GM23338 (cell line): ENCODE results near the gene KIAA1328. TPM values are rescaled to one million over a fixed set of nuclear protein-coding genes. Genes with fewer than 3 reads are reported as not detected.

Experiments
- ATAC-seq: fragments of 200-7000 bp; cut with Tn5 transposase; 3 replicates; pipeline ENCODE4 v1.9.1; 2020
- DNase-seq: peaks from one replicate; pipeline ENCODE4 v3.0.0-alpha.2; 2015; ENCODE audit warnings: low spot score
- H2AFZ ChIP-seq: fragments of 200-600 bp; sonication (generic); 2 replicates; pipeline ENCODE4 v1.8.0; 2016; ENCODE audit warnings: antibody characterized with exemption, mild to moderate bottlenecking, moderate library complexity
- H3F3A ChIP-seq: fragments of 200-600 bp; sonication (generic); replicated peaks from 2 replicates; pipeline ENCODE4 v1.8.0; 2017; ENCODE audit warnings: antibody characterized with exemption, mixed run types, low read depth
- H3K27ac ChIP-seq: fragments of 200-600 bp; sonication (generic); 2 replicates; pipeline ENCODE4 v1.6.1; 2016; ENCODE audit warnings: low read depth
- H3K27me3 ChIP-seq: fragments of 200-600 bp; sonication (generic); 2 replicates; pipeline ENCODE4 v1.8.0; 2016; ENCODE audit warnings: mild to moderate bottlenecking, mixed run types, moderate library complexity; ENCODE audit not compliant: insufficient read depth
- H3K36me3 ChIP-seq: fragments of 200-600 bp; sonication (generic); 2 replicates; pipeline ENCODE4 v1.8.0; 2016; ENCODE audit warnings: mild to moderate bottlenecking; ENCODE audit not compliant: insufficient read depth
- H3K4me1 ChIP-seq: fragments of 200-600 bp; sonication (generic); 2 replicates; pipeline ENCODE4 v1.8.0; 2016; ENCODE audit warnings: mild to moderate bottlenecking, moderate library complexity; ENCODE audit not compliant: insufficient read depth
- H3K4me2 ChIP-seq: fragments of 200-600 bp; sonication (generic); 2 replicates; pipeline ENCODE4 v1.7.1; 2017; ENCODE audit warnings: mixed run types
- H3K4me3 ChIP-seq: fragments of 200-600 bp; sonication (generic); 2 replicates; pipeline ENCODE4 v1.6.1; 2016; ENCODE audit warnings: mixed run types
- H3K79me2 ChIP-seq: fragments of 200-600 bp; sonication (generic); replicated peaks from 2 replicates; pipeline ENCODE4 v1.8.0; 2017; ENCODE audit warnings: mild to moderate bottlenecking; ENCODE audit not compliant: insufficient read depth
- H3K9me2 ChIP-seq: fragments of 200-600 bp; sonication (generic); 2 replicates; pipeline ENCODE4 v1.8.0; 2017; ENCODE audit not compliant: insufficient read depth
- H4K20me1 ChIP-seq: fragments of 200-600 bp; sonication (generic); replicated peaks from 2 replicates; pipeline ENCODE4 v1.8.0; 2017; ENCODE audit warnings: mild to moderate bottlenecking; ENCODE audit not compliant: insufficient read depth
- H3K27ac Mint-ChIP-seq: 2 replicates; pipeline ENCODE4 v1.8.0; 2020; ENCODE audit warnings: inconsistent platforms, mild to moderate bottlenecking, moderate library complexity, mixed read lengths
- H3K27me3 Mint-ChIP-seq: 3 replicates; pipeline ENCODE4 v1.8.0; 2022; ENCODE audit warnings: low read depth, mild to moderate bottlenecking, moderate library complexity, mixed read lengths, inconsistent platforms; ENCODE audit not compliant: insufficient read depth, poor library complexity
- H3K36me3 Mint-ChIP-seq: 3 replicates; pipeline ENCODE4 v1.8.0; 2021; ENCODE audit warnings: low read depth, mild to moderate bottlenecking, inconsistent platforms, moderate library complexity, mixed read lengths
- H3K4me1 Mint-ChIP-seq: 3 replicates; pipeline ENCODE4 v1.8.0; 2020; ENCODE audit warnings: mild to moderate bottlenecking, inconsistent platforms, mixed read lengths
- H3K4me3 Mint-ChIP-seq: 3 replicates; pipeline ENCODE4 v1.8.0; 2021; ENCODE audit warnings: moderate library complexity, mild to moderate bottlenecking, inconsistent platforms, mixed read lengths
- H3K9me3 Mint-ChIP-seq: 3 replicates; pipeline ENCODE4 v1.8.0; 2020; ENCODE audit warnings: moderate library complexity, mild to moderate bottlenecking, inconsistent platforms, mixed read lengths
- CREB1 ChIP-seq: fragments of 250-450 bp; sonication (Bioruptor Pico); IDR thresholded peaks from 2 replicates; pipeline ENCODE4 v1.5.0; 2020; ENCODE audit warnings: low read depth, mild to moderate bottlenecking, moderate library complexity
- CTCF ChIP-seq, 2 experiments: fragments of 200-600 bp in 1 of 2; sonication (generic) in 1 of 2; conservative IDR thresholded peaks; 2 replicates each; pipeline versions ENCODE4 v1.5.1 to v1.6.1; 2016 to 2017; ENCODE audit warnings: antibody characterized with exemption in 2 of 2, low read depth in 2 of 2, mild to moderate bottlenecking in 2 of 2, moderate library complexity in 1 of 2
- ETS1 ChIP-seq: IDR thresholded peaks from 2 replicates; pipeline ENCODE4 v1.6.1; 2016; ENCODE audit warnings: antibody characterized with exemption
- EZH2 ChIP-seq: fragments of 200-600 bp; sonication (generic); IDR thresholded peaks from one replicate; pipeline ENCODE4 v1.8.0; 2017; ENCODE audit warnings: antibody characterized with exemption, mild to moderate bottlenecking, low read depth; ENCODE audit not compliant: unreplicated experiment
- EZH2phosphoT487 ChIP-seq: fragments of 200-600 bp; sonication (generic); IDR thresholded peaks from one replicate; pipeline ENCODE4 v1.8.1; 2018; ENCODE audit warnings: antibody characterized with exemption; ENCODE audit not compliant: unreplicated experiment
- JUNB ChIP-seq: IDR thresholded peaks from one replicate; pipeline ENCODE4 v1.6.1; 2016; ENCODE audit warnings: antibody characterized with exemption; ENCODE audit not compliant: unreplicated experiment
- NANOG ChIP-seq: IDR thresholded peaks from 2 replicates; pipeline ENCODE4 v1.6.1; 2016; ENCODE audit warnings: antibody characterized with exemption, borderline replicate concordance
- POLR2AphosphoS5 ChIP-seq: IDR thresholded peaks from 2 replicates; pipeline ENCODE4 v1.6.1; 2016; ENCODE audit warnings: antibody characterized with exemption, low read depth
- REST ChIP-seq: IDR thresholded peaks from one replicate; pipeline ENCODE4 v1.6.1; 2018; ENCODE audit warnings: antibody characterized with exemption; ENCODE audit not compliant: unreplicated experiment
- STAT1 ChIP-seq: IDR thresholded peaks from one replicate; pipeline ENCODE4 v1.6.1; 2016; ENCODE audit warnings: antibody characterized with exemption; ENCODE audit not compliant: unreplicated experiment
- ZNF114 ChIP-seq: fragments of 250-450 bp; sonication (Bioruptor Pico); IDR thresholded peaks from 2 replicates; pipeline ENCODE4 v1.5.0; 2020; ENCODE audit warnings: mild to moderate bottlenecking, moderate library complexity
- ZNF331 ChIP-seq: fragments of 250-450 bp; sonication (Bioruptor Pico); IDR thresholded peaks from 2 replicates; pipeline ENCODE4 v1.5.0; 2020; ENCODE audit warnings: low read depth, mild to moderate bottlenecking, moderate library complexity
- ZNF462 ChIP-seq: fragments of 250-450 bp; sonication (Bioruptor Pico); IDR thresholded peaks from 2 replicates; pipeline ENCODE4 v1.5.0; 2020; ENCODE audit warnings: mild to moderate bottlenecking, moderate library complexity
- polyA plus RNA-seq: library from polyadenylated mRNA; unstranded; fragments of >200 nt; fragmentation: Nextera tagmentation; extraction: Ambion mirVana; gene quantifications from 2 replicates; pipeline ENCODE4 v1.2.1, GENCODE V29; 2016
- total RNA-seq: library from RNA; depleted of rRNA; stranded (reverse); fragments of >200 nt; shearing (Covaris generic); gene quantifications from 2 replicates; pipeline ENCODE4 v1.2.3, GENCODE V29; 2014

The KIAA1328 gene
- total and polyA plus RNA-seq, 2 experiments from 2014 or later: 5.2 to 8.4 TPM

GRCh38 chr18:36897253-36897652 is 68.3 kb downstream of the KIAA1328 start:
- Histone ChIP-seq H3K4me3 (no peak overlapping the region), H4K20me1 (no peaks in the 10 kb centered on the region), H3K4me2 (no peak overlapping the region), H3K79me2 (no peaks in the 10 kb centered on the region), H3K9me2 (no peaks in the 10 kb centered on the region), H3F3A (no peaks in the 10 kb centered on the region), H3K27ac (no peak overlapping the region), H3K27me3 (no peaks in the 10 kb centered on the region), H2AFZ (no peak overlapping the region), H3K36me3 (no peaks in the 10 kb centered on the region), H3K4me1 (no peaks in the 10 kb centered on the region)
- no peaks in the 10 kb centered on the region for H3K4me1 Mint-ChIP-seq
- no peaks in the 10 kb centered on the region for H3K36me3 Mint-ChIP-seq
- H3K9me3 Mint-ChIP-seq: no peaks in the 10 kb centered on the region; the same call in 2 of the 3 replicates
- no peak overlapping the region for H3K4me3 Mint-ChIP-seq
- H3K27ac Mint-ChIP-seq: no peak overlapping the region
- TF ChIP-seq EZH2: no peak
- no peak for TF ChIP-seq EZH2phosphoT487
- TF ChIP-seq CTCF (conservative IDR thresholded peaks at IDR 0.05; ENCODE audit: low read depth in 2 of 2): no peak
- no peak for TF ChIP-seq REST
- no peak for TF ChIP-seq ETS1
- TF ChIP-seq CREB1 (CRISPR knock-in tag): no peak
- TF ChIP-seq NANOG: no peak
- no peak for TF ChIP-seq ZNF114 (CRISPR knock-in tag)
- no peak for TF ChIP-seq JUNB
- no peak for TF ChIP-seq ZNF331 (CRISPR knock-in tag)
- TF ChIP-seq ZNF462 (CRISPR knock-in tag): no peak
- no peak for TF ChIP-seq POLR2AphosphoS5
- no peak for TF ChIP-seq STAT1
- DNase-seq: no peak
- no peaks in the 10 kb centered on the region for H3K27me3 Mint-ChIP-seq
- no peak for ATAC-seq
